ENCODE measurements around the gene PDE9A.

Gene PDE9A

DNA sequence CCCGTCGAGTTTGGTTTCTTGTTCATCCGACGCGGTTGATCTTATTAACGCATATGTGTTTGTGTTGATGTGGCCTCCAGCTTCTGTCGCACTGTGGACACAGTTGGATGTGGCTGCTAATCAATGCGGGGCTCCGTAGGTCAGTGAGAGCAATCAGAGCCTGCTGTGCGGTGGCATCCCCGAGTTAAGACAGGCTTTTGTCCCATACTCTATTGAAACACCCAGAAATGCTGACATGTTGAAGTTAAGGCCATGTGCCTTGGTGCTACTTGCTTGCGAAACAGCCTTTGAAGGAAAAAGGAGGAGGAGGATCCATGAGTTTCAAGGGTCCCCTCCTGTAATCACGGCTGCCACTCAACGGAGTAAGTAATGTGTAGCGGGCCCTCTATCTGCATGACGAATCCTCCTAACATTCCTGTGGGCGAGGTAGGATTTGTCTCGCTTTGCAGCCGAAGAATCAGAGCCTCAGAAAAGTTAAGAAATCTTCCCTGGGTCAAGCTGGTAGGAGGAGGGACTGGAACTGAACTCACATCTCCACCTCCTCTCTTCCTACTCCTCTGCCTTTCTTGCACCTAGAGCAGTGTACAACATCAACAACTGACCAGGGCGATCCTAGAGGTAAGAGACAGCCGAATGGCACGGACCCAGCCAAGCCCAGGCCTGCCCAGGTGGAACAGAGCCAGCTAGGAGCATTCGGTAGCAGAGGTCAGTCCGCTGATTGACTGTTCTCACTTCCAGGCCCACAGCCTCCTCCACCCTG is 19.5 kb downstream of the PDE9A start:
- no peak for DNase-seq (ENCODE audit: low spot score)

DNA sequence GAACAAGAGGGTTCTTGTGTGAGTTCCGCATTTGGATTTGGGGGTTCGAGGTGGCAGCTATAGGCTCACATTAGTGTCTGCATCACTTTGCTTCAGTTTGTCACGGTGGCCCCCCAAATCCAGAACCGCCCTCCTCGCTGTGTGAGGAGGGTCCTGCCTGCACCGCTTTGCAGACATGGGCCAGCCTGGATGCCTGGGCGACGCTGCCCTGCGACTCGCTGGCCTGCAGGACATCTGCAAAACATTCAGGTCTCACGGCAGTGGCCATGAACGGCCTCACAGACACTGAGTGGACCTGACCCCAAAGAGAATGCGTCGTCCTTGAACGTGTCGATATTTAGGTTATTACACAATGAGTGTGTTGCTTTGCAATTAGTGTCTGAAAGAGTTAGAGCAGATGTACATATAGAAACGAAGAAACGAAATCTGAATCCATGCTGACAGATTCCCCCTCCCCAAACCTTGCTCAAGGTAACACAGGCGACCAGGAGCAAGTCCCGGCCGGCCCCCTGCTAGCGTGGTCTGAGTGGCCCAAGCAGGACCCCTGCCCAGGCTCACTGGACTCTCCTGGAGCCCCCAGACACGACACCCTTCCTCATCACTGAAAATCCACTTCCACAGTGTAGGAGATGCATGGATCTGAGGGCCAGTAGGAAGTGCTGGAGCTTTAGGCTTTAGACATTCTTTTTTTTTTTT is 20.4 kb downstream of the PDE9A start:
- no peak for DNase-seq (ENCODE audit: low spot score)

DNA sequence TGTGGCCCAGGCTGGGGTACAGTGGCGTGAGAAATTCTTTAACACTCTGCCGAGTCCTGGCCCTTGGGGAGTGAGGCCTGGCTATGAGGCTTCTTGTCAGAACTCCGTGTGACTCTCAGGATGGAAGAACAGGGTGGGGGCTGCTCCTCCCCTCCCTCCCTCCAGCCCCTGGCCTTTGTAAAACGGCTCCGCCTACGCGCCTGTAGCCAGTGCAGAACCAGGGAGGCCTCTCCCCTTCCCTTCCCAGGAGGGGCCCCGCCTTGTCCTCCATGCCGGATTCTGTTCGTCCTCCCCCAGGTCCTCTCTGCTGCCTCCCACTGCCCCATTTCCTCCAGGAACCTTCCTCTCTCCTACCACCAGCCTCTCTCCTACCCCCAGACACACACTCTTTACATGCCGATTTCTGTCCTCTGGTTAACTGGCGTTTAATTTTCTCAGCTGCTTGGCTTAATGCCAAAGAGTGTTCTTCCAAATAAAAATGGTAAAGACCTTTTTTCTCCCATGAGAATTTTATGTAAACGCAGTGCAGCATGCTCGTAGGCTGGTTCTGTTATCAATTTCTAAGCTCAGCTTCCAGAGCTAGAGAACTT is 21.0 kb downstream of the PDE9A start:
- DNase-seq (ENCODE audit: low spot score), result no peak

DNA sequence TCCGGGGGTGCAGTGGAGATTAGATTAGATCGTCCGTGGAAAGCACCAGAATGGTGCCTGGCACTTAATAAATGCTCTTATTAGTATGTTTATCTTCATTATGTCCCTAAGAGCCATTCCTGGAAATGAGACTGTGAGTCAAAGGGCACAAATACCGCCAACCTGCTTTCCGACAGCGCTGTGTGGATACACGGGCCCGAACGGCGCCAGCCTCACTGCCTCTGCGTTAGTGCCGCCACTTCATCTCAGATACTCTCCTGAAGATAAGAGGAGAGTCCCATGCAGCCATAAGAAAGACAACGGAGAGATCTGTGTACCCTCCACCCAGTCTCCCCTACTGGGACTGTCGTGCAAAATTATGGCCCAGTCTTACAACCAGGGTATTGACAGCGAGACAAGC is 22.0 kb downstream of the PDE9A start:
- no peak for DNase-seq (ENCODE audit: low spot score)

DNA sequence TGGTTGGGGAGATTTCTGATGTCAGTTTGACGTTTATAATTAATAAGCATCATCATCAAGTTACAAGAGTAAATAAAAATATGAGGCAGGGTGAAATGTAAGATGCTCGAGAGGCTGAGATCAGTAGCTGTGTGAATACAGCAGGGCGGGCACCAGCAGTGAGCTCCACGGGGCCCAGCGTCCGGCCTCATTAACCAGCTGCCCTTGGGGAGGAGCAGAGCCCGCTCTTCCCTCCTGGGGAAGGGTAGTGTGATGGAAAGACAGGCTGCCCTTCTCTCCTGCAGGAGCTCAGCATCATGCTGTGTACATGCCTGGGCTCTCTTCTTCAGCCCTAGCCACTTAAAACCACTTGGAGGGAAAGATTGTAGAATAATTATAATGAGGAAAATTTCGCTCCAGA is 23.4 kb downstream of the PDE9A start:
- no peak for DNase-seq (ENCODE audit: low spot score)

DNA sequence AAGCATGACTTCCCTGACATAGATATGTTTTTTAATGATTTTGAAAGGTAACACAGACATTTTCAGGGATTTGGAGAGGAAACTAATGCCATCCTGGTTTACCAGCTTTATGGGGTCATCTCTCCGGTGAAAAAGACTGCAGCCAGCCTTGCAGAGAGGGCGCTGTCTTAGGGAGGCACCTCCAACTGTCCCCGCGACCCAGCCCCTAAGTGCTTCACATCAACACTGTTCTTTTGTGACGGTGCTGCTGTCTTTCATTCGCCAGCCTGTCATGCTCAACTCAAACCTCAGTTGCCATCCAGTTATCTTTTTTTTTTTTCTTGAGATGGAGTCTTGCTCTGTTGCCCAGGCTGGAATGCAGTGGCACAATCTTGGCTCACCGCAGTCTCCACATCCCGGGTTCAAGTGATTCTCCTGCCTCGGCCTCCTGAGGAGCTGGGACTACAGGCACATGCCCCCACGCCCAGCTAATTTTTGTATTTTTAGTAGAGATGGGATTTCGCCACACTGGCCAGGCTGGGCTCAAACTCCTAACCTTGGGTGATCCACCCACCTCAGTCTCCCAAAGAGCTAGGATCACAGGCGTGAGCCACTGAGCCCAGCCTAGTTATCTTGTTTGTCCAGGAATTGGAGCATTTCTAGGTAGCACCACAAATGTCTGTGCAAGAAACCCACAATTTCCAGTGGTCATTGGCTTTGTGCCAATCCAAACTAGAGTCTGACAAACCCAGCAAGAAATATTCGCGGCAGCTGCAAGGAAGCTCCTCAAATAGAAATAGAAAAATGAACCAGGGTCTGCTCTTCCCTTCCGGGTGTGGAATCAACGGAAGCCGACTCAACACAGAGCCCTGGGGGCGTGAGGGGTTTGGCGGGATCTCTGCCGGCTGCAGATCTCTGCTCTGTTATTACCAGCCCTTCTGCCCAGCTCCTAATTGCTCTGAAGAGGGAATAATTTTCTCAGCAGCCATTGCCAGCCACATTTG is 24.2 kb downstream of the PDE9A start:
- no peak for DNase-seq (ENCODE audit: low spot score)

DNA sequence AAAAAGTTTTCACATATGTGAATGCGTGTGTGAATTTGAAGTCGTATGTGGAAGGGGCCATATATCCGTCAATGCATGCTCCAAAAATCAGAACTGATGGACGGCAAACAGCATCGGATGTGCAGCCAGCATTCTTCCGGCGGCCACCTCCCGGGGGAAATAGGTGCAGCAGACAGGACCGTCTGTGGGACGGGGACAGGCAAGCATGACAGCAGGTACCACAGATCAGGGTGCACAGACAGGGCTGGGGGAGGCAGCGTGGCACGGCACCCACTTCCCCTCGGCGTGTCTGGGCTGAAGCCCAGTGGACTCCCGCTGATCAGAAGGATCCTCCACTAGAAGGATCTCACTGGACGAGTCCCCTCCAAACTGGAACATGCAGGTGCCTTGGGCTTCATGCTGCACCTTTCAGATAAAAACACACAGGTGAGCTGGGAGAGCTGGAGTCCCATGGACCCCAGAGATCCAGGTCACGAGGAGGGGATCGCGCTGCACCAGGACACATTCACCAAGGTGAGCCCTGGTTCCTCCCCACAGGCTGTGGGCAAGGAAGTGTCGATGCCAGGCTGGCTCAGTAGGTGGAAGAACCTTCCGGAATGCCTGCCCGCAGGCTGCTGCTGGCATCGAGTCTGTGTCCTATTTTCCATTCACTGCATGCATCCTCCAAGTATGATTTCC is 25.3 kb downstream of the PDE9A start:
- no peak for DNase-seq (ENCODE audit: low spot score)

DNA sequence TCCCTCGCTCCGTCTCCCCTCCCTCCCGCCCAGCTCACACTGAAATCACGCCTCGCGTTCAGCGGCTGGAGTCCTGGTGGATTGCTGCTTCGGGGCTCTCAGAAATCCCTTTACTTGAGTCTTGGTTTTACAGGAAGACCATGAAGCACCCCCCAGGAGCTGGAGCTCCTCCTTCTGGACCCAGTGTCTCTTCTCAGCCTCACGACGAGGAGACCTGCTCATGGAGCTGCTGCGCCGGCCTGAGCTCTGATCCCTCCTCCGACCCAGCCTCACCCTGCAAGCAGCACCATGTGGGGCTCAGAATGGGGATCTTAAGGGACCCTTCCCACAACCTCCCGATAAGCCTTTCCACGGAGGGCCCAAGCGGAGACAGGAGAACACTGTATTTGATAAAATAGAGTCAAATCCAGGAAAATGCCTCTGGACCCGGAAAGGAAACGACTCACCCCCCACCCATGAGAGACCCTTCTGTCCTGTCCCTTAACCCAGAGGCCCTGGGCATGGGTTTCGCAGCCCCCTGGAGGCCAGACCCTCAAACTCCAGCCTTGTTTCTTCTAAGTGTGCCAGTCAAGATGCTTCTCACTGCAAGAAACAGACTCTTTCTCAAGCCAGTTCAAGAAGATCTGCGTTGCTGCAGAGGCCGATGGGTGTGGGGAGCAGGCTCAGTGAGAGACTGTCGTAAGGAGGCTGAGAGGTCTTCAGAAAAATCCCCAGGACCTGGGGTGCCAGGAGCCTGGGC is 26.1 kb downstream of the PDE9A start:
- DNase-seq (ENCODE audit: low spot score), result no peak

DNA sequence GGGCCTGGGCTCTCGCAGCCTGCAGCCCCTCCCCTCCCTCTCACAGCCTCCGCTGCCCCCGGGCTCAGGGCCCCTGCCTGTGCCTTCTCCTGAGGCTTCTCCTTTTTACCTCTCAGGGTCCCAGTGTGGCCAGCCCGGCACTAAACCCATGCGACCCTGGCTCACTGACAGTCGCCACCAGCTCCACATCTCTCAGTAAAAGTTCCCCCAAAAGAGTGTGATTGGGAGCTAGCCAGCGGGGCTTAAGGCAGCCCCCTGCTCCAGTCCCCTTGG is 26.6 kb downstream of the PDE9A start:
- no peak for DNase-seq (ENCODE audit: low spot score)

DNA sequence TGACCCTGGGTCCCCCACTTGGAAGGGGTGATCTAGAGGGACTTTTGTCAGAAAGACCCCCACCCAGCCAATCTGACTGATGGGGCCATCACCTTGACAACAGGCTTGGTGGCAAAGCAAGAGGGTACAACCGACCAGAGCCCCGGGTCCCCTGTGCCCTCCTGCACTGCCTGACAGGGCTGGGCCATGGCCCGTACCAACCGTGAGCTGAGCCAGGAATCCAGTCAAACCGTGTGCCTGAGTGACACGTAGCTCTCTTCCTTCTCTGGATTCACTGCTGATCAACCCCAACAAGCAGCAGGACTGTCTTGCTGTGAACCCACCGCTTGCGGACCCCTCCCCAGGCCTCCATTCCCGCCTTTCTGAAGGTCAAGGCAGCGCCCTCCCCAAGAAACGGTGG is 27.0 kb downstream of the PDE9A start:
- no peak for DNase-seq (ENCODE audit: low spot score)

DNA sequence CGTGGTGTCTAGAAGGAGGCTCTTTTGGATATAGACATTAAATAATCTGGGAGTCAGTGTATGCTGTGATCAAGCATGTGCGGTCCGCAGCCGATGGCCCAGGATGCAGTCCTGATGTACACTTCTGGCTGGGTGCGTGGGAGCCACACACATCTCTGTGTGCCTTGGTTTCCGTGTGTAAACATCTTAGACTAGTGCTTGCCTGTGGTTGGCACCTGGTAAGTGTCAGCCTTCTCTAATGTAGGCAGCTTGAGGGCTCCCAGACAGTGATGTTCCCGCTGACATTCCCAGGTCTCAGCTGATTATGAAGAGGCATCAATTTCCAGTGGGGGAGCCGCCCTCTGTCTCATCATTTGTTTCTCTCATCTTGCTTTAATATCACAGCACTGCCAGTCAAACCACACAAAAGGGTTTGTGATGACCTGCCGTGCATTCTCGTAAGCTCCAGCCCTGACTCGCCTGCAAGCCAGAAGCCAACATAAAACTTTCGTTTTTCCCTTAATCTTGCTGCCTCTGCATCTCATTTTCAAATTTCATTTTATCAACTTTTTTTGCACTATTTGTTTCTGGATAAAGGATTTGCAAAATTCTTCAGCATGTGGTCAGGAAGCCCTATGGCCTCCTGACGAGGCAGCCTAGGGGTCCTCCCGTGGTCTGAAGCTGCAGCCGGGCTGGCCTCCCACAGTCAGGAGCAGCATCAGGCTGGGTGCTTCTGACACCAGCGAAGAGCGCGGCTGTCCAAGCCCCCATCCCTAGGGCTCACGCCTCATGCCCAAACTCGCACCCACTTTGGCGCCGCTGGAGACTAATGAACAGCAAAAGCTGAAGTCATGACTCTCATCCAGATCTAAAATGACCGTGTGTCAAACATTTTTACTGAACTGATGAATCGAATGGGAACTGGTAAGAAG is 28.1 kb downstream of the PDE9A start:
- DNase-seq (ENCODE audit: low spot score), result no peak

DNA sequence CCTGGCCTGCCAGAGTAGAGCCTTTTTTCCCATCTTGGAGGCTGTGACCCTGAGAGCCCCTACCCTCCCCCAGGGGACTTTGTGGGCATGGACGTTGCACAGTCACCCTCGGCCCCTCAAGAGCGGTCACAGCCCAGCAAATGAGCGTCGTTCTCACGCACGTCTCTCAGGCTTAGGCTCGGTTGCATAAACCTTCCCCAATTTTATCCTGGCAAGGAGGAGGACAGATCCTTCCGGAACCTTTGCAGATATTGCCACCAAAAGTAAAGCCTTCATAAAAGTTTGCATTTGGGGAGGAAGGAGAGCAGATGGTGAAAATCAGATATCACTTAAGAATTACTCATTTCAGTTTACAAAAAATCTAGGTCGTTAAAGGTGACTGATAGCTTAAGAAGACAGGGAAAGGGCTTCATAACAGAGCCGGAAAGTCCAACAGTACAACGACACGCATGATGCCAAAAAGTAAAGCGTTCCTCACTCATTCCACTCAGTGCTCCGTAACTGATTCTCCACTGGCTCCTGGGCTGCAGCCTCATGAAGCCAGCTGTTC is 29.3 kb downstream of the PDE9A start:
- no peak for DNase-seq (ENCODE audit: low spot score)

DNA sequence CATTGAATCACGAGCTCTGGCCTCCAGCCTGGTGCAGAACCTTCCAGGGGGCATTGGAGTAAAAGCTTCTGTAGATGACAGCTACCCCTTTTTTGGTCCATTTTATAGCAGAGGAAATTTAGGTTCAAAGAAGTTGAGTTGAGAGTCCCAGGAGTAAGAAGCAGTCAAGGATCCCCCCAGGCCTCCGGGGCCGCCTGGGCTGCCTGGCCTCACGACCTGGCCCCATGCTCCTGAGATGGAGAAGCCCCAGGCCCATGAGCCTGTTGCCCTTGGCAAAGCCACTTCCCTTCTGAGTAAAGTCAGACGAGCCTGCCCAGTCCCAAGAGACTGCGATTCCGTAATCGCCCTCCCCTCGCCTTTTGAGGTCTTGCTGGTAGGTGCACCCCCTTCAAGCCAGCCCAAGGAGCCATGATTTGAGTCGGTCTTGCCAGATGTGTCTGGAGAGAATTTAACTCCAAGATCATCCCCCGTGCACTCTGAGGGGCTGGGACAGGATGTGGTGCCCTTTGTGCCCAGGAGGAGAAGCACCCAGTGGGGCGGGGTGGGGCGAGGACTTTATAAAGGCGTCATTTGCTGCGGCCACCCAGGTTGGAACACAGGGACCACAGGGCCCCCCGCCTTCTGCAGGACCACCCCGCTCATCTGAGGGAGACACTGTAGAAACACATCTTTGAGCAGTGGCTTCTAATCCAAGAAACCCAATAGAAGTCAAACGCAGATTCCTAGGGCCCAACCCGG is 30.1 kb downstream of the PDE9A start:
- no peak for DNase-seq (ENCODE audit: low spot score)

DNA sequence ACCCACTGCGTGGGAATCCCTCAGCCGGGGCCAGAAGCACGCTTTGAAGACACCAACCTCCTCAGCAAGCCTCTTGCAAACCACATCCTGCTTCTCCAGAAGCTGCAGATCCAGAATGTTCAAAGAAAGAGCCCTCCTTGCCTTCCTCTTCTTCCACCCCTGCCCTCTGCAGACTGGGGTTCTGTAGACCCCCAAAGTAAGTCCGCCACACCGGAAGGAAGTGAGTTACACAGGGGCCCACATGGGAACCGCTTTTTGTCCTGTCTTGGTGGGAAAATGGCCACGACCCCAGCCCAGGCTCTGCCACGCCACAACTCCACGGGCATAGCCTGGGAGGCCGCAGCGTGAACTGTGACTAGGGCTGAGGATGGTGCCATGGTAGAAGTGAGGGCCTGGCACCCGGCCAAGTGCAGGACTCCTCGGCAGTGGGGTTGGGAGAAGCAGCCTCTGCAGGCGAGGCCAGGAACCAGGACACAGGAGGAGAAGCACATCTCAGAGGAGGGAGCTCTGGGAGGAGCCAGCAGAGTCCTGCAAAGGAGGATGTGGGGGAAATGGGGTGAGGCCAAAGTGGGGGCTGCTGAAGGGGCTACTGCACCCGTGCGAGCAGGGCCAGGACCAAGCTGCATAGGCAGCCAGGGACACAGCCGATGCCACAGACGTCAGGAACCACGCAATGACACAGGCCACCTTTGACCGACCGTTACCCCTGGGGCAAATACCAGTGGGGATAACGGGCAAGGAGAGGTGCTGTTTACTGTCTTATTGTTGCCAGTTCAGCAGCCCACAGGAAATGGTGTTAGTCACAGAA is 30.9 kb downstream of the PDE9A start:
- peak; percentile 53 for DNase-seq (ENCODE audit: low spot score)

DNA sequence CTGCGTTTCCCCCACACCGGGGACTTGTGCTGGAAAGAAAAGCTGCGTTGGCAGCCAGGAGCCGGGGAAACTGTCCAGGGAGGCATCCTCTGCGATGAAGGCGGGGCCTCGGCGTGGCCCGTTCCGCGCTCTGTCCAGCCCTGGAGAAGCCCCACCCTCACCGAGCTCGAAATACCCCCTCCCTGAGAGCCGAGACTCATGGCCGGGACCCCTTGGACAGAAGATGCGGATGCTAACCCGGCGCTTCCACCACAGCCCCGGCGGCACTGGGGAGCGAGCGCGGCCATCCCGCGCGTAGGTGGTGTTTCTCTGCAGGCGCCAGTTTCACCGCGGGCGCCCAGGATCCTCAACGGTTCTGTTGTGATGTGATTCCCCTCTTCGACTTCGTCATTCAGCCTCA is 31.6 kb downstream of the PDE9A start:
- DNase-seq (ENCODE audit: low spot score), result no peak

DNA sequence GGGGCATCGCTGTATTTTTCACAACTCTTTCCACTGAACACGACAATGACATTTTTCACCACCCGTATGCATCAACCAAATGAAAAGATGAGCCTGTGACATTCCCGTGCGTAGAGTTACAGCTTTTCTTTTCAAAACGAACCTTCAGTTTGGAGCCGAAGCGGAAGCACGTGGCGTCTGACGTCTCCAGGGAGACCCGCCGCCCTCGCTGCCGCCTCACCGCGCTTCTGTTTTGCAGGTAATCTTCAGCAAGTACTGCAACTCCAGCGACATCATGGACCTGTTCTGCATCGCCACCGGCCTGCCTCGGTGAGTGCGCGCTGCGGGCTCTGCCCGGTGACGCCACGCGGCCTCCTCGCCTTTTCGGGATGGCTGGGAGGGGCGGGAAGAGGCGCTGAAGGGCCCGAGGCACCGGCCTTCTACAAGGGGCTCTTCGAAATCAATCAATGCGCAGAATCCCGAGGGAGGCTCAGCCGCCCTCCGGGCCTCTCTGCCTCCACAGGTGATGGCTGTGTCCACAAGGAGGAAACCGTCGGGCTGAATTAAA is 32.6 kb downstream of the PDE9A start:
- DNase-seq (ENCODE audit: low spot score), result no peak

DNA sequence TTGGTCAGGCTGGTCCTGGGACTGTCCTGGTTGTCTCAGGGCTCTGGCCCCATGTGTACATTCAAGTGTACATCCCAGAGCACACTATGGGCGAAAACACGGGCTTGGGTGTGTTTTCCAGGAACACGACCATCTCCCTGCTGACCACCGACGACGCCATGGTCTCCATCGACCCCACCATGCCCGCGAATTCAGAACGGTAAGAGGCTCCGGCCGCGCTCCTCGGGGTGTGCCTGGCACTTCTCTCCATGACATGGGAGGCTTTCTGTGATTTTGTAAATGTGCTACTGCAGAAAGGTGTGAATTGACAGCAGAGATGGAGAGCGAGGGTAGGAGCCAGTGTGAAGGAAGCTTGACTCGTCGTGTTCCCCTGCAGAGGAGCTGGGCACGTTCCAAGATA is 34.4 kb downstream of the PDE9A start:
- no peak for DNase-seq (ENCODE audit: low spot score)

All from COLO829 (cell line).